ENCODE data around the gene ARSG.
"Not testable (repeated sequence)": the region's sequence is repeated elsewhere in the genome, so short reads cannot be mapped to it uniquely, and the experiment has no call there.

Gene ARSG

GRCh38 chr17:68307443-68307842, 16.1 kb downstream of the ARSG start:
- no peak for DNase-seq

DNA sequence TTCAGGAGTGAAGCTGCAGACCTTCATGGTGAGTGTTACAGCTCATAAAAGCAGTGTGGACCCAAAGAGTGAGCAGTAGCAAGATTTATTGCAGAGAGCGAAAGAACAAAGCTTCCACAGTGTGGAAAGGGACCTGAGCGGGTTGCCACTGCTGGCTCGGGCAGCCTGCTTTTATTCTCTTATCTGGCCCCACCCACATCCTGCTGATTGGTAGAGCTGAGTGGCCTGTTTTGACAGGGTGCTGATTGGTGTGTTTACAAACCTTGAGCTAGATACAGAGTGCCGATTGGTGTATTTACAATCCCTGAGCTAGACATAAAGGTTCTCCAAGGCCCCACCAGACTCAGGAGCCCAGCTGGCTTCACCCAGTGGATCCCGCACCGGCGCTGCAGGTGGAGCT, 17.2 kb downstream of the ARSG start:
- DNase-seq, result not testable (repeated sequence)

DNA sequence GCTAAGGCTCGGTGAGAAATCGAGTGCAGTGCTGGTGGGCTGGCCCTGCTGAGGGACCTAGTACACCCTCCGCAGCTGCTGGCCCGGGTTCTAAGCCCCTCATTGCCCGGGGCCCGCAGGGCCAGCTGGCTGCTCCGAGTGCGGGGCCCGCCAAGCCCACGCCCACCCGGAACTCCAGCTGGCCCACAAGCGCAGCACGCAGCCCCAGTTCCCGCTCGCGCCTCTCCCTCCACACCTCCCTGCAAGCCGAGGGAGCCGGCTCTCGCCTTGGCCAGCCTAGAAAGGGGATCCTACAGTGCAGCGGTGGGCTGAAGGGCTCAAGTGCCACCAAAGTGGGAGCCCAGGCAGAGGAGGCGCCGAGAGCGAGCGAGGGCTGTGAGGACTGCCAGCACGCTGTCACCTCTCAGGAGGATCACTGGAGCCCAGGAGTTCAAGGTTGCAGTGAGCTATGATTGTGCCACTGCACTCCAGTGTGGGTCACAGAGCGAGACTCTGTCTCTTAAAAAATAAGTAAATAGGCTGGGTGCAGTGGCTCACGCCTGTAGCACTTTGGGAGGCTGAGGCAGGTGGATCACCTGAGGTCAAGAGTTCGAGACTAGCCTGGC, 17.9 kb downstream of the ARSG start:
- DNase-seq, result not testable (repeated sequence)

DNA sequence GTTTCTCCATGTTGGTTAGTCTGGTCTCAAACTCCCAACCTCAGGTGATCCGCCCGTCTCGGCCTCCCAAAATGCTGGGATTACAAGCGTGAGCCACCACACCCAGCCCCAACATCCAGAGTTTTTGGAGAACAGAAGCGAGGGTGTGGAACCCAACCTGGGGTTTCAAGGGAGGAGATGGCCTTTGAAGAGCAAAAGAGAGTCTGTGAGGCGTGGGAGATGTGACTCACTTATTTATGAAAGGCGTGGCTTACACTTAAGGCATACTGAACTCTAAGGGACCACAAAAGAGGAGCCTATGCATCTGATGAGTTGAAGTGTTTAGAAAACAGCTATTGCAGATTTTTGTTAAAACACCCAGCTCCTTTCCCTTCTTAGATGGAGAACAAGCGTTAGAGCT, 18.9 kb downstream of the ARSG start:
- peak in 1 of 2 donors; percentile 37 for DNase-seq

- peak in 1 of 2 donors; percentile 54 for DNase-seq
Observed at GRCh38 chr17:68314916-68315535, 23.7 kb downstream of the ARSG start.

- DNase-seq, result no peak
Observed at GRCh38 chr17:68315930-68316329, 24.6 kb downstream of the ARSG start.

DNA sequence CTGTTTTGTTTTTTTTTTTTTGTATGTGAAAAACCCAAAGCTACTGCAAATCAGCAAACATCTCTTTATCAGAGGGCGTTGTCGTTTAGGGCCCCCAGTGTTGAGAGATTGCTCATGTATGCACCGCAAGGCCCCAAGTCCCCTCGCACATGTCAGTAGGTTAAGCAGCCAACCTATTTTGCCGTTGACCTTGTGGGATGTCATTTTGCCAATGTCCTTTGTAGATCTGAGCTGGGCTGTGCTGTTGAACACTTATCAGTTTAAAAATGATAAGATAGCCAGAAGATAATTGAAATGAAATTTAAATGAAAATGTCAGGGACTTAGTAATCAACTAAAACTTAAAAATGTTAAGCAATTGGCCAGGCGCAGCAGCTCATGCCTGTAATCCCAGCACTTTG, 26.2 kb downstream of the ARSG start:
- DNase-seq, result no peak

DNA sequence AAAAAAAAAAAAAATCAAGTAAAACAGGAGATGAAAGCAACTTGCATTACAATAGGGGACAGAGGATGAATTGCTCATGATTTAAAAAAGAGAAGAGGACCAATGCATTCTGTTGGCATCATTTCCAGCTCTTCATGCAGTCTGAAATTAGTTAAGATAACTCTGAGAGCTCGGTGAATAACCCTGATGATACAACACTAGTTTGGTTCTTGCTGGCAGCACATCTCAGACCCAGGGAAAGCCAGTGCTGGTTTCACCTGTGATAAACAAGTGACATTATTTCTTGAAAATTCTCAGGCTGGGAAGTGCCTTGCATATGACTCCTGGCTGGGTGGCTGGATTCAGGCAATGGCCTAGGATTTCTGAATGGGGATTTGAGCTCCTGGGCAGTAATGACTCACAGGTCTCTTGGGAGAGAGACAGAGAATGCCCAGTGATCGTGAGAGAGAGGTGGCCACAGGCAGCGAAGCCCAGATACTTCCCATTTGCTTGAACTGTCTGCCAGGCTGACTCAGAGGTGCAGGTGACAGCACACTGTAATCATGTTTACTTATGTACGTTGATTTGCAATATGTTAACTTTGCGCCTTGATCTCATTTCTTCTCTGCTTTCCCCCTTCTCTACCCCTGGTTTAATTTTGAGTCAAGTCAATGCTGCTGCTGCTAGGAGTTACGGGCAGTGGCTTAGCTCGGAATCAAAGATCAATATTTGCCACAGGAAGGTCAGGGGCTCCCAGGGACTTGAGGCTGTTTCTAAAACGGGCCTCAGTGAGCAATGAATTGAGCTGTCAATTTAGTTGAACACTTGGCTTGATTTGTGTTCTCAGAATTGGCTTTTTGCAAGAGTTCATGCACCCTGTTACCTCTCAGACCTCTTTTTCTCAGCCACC, 27.1 kb downstream of the ARSG start:
- DNase-seq, result peak in 1 of 2 donors; percentile 25

GRCh38 chr17:68319410-68320162, 28.3 kb downstream of the ARSG start:
- no peak for DNase-seq

GRCh38 chr17:68320311-68320865, 29.1 kb downstream of the ARSG start:
- DNase-seq, result no peak

GRCh38 chr17:68320943-68321555, 29.8 kb downstream of the ARSG start:
- DNase-seq, result no peak

- no peak for DNase-seq
Observed at GRCh38 chr17:68321556-68321954, 30.3 kb downstream of the ARSG start.

GRCh38 chr17:68322630-68323029, 31.3 kb downstream of the ARSG start:
- no peak for DNase-seq

GRCh38 chr17:68324114-68324513, 32.8 kb downstream of the ARSG start:
- DNase-seq, result no peak

DNA sequence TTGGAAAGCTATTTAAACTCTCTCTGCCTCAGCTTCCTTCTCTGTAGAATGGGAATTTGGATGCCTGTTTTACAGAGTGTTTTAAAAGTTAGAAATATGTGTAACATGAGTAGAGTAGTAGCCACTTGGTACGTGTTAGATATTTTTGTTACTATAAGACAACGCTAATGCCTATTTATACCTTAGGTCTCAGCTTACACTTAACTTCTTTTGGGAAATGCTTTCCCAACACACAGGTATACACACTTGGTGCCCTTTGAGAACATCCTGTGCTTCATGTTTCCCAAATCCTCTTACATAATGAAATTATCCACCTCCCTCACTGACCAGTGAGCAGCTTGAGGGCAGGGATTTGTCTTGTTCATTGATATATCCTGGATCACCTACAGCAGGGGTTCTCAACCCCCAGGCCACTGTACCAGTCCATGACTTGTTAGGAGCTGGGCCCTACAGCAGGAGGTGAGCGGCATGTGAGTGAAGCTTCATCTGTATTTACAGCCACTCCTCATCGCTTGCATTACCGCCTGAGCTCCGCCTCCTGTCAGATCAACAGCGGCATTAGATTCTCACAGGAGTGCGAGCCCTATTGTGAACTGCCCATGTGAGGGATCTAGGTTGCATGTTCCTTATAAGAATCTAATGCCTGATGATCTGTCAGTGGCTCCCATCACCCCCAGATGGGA, 33.5 kb downstream of the ARSG start:
- DNase-seq, result no peak

- DNase-seq, result no peak
Observed at GRCh38 chr17:68325961-68326360, 34.7 kb downstream of the ARSG start.

DNA sequence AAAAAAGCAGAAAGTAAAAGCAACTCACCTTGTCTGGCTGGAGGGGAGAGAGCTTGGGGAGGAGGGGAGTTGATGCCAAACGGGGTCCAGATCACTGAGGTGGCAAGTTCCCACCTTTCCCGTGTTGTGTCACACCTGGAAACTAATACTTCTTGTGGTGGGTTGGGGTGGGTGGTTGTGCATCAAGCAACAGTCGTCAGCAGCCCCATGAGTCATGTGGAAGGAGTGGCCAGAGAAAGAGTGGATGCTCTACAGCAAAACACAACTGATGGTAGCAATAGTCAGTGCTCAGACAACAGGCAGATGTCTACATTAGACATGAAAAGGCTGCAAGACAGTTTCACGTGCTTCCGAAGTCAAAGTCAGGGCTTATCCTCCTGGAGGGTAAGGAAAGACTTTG, 35.4 kb downstream of the ARSG start:
- no peak for DNase-seq

- peak in 1 of 2 donors; percentile 9 for DNase-seq
Observed at GRCh38 chr17:68327823-68328557, 36.7 kb downstream of the ARSG start.

- no peak for DNase-seq
Observed at GRCh38 chr17:68328676-68329075, 37.4 kb downstream of the ARSG start.

DNA sequence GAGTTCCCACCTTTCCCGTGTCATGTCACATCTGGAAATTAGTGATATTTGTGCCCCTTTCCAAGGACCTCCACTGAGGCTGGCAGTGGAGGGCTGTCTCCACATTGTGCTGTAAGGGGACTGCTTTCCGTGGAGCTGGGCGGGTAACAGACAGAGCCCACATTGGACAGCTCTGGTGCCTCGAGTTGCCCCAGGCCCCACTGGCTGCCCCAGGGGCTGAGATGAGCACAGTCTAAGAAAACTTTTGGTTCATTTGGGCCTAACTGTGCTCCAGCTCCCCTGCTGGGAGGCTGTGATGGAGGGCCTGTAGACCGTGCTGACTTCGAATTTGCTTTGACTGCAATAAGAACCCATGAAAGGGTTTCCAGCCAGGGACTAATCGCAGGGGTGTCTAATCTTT, 38.0 kb downstream of the ARSG start:
- DNase-seq, result no peak

GRCh38 chr17:68331932-68332331, 40.6 kb downstream of the ARSG start:
- not testable (repeated sequence) for DNase-seq
